ENCODE results near the gene WIPF3. TPM values are rescaled to one million over a fixed set of nuclear protein-coding genes. Genes with fewer than 3 reads are reported as not detected.

Gene WIPF3
- total RNA-seq, 1 donor from 2014 or later = 0.37 TPM

DNA sequence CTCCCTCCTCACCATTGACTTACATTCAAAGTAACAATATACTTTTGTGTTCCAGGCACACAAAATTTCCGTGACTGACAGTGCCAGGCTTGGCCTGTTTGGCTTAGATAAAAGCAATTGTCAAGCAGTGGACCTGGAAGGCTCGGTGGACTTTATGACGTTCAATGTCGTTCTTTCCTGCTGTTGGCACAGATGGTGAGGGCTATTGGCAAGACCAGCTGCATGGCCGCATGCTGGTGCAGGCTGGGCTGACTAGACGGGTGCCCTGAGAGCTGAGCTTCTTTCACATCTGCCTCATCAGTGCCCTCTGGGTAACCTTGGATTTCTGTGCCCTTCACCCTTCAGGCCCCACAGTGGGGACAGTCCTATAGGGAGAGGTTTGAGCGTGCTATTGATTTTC, 45.2 kb downstream of the WIPF3 start:
- Mint-ChIP-seq H3K27ac (ENCODE audit: unreplicated experiment) (no peak overlapping the region), H3K4me1 (ENCODE audit: low read depth, unreplicated experiment) (no peaks in the 10 kb centered on the region), H3K27me3 (ENCODE audit: unreplicated experiment) (peaks cover 2% of the 10 kb centered on the region), H3K36me3 (ENCODE audit: unreplicated experiment) (no peaks in the 10 kb centered on the region), H3K9me3 (ENCODE audit: unreplicated experiment) (no peaks in the 10 kb centered on the region), H3K4me3 (ENCODE audit: unreplicated experiment) (no peak overlapping the region)
- no peak for DNase-seq
- TF ChIP-seq, protein P1, sequence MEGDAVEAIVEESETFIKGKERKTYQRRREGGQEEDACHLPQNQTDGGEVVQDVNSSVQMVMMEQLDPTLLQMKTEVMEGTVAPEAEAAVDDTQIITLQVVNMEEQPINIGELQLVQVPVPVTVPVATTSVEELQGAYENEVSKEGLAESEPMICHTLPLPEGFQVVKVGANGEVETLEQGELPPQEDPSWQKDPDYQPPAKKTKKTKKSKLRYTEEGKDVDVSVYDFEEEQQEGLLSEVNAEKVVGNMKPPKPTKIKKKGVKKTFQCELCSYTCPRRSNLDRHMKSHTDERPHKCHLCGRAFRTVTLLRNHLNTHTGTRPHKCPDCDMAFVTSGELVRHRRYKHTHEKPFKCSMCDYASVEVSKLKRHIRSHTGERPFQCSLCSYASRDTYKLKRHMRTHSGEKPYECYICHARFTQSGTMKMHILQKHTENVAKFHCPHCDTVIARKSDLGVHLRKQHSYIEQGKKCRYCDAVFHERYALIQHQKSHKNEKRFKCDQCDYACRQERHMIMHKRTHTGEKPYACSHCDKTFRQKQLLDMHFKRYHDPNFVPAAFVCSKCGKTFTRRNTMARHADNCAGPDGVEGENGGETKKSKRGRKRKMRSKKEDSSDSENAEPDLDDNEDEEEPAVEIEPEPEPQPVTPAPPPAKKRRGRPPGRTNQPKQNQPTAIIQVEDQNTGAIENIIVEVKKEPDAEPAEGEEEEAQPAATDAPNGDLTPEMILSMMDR (IDR thresholded peaks at IDR 0.05; ENCODE audit: partially characterized antibody, unreplicated experiment) = no peak

DNA sequence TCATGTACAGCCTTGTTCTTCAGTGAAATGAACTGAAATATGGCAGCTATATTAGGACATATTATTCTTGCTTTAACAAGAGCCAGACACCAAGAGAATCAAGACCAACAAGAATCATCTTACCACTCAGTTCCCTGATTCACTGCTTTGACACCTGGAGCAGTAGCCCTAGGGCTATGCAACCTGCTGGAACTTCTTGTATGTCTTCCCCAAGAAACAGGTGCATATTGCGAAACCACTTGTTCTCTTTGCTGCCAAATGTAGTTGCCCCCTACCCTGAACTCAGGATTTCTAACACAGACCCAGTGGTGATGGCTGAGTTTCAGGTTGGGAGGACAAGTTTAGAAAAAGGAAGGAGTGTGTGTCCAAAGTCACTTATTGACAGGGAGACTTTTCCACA, 46.1 kb downstream of the WIPF3 start:
- peaks cover 2% of the 10 kb centered on the region for H3K27me3 Mint-ChIP-seq (ENCODE audit: unreplicated experiment)
- no peak for DNase-seq
- no peaks in the 10 kb centered on the region for H3K9me3 Mint-ChIP-seq (ENCODE audit: unreplicated experiment)
- no peaks in the 10 kb centered on the region for H3K36me3 Mint-ChIP-seq (ENCODE audit: unreplicated experiment)
- H3K27ac Mint-ChIP-seq (ENCODE audit: unreplicated experiment) = no peak overlapping the region
- TF ChIP-seq, protein P1 (IDR thresholded peaks at IDR 0.05; ENCODE audit: partially characterized antibody, unreplicated experiment) = no peak
- H3K4me1 Mint-ChIP-seq (ENCODE audit: low read depth, unreplicated experiment) = no peaks in the 10 kb centered on the region
- H3K4me3 Mint-ChIP-seq (ENCODE audit: unreplicated experiment) = no peak overlapping the region

DNA sequence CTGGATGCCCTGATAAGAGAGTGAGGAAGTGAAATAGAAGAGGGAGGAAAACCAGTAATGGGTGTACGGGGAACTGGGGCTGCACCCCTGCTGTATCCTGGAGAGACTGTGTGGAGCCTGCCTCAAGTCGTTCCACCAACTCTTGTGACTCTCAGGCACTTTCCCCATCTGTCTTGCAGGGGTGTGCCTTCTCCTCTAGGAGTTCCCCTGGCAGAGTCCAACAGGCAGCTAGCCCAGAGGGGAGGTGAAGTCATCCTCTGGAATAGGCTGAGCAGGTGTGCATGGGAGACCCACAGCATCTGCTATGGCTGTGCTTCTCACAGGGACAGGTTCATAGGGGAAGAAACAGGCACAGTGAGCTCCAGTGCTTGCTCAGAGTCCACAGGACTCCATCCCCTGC, 46.8 kb downstream of the WIPF3 start:
- TF ChIP-seq, protein P1 (IDR thresholded peaks at IDR 0.05; ENCODE audit: partially characterized antibody, unreplicated experiment) = no peak
- Mint-ChIP-seq H3K9me3 (ENCODE audit: unreplicated experiment) (no peaks in the 10 kb centered on the region), H3K27me3 (ENCODE audit: unreplicated experiment) (no peaks in the 10 kb centered on the region), H3K27ac (ENCODE audit: unreplicated experiment) (no peak overlapping the region), H3K4me3 (ENCODE audit: unreplicated experiment) (no peak overlapping the region), H3K4me1 (ENCODE audit: low read depth, unreplicated experiment) (no peaks in the 10 kb centered on the region), H3K36me3 (ENCODE audit: unreplicated experiment) (no peaks in the 10 kb centered on the region)
- DNase-seq = no peak

DNA sequence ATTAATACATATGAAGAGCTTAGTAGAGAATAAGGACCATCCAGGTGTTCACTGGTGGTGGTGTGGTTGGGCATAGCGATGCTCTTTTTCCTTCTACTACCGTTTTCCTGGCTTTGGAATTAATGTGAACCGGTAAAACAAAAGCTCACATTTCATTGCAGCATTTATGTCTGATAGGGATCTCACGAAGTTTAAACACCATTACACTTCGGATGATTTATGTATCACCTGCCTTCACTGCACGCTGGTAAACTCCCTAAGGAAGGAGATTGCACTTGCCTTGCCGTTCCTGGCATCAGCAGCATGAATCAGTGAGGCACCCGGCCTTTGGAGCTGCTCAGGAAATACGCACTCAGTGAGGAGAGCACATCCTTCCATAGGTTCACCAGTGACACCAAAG, 47.5 kb downstream of the WIPF3 start:
- no peak overlapping the region for H3K27ac Mint-ChIP-seq (ENCODE audit: unreplicated experiment)
- no peaks in the 10 kb centered on the region for H3K36me3 Mint-ChIP-seq (ENCODE audit: unreplicated experiment)

DNA sequence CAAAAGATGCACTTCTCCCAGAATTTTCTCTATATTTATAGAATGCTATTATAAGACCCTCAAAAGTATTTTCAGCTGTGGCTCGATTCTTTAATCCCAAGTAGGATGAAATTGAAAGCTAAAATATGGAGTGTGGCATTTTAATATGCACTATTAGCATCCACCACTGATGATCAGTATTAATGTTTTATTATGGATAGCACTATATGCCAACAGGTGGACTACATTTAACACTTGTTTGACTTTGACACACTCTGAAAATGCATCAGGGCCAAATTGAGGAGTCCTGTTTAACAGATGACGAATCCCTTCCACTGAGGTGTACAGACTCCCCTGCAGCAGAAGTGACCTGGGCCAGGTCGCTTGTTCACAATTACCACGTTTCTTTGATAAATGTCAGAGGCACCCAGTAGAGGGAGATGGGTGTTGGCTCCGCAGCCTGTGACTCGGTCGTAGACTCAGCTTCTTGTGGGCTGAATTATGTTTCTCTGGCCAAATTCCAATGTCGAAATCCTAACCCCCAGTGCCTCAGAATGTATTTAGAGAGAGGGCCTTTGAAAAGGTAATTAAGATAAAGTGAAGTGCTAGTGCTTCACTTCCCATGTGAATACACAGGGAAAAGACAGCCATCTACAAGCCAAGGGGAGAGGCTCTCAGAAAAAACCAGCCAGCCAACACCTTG, 48.1 kb downstream of the WIPF3 start:
- H3K4me3 Mint-ChIP-seq (ENCODE audit: unreplicated experiment) = no peak overlapping the region
- H3K36me3 Mint-ChIP-seq (ENCODE audit: unreplicated experiment) = no peaks in the 10 kb centered on the region
- H3K4me1 Mint-ChIP-seq (ENCODE audit: low read depth, unreplicated experiment) = no peaks in the 10 kb centered on the region
- TF ChIP-seq, protein P1 (IDR thresholded peaks at IDR 0.05; ENCODE audit: partially characterized antibody, unreplicated experiment) = no peak
- H3K27me3 Mint-ChIP-seq (ENCODE audit: unreplicated experiment) = no peaks in the 10 kb centered on the region
- DNase-seq = no peak
- H3K9me3 Mint-ChIP-seq (ENCODE audit: unreplicated experiment) = no peaks in the 10 kb centered on the region
- H3K27ac Mint-ChIP-seq (ENCODE audit: unreplicated experiment) = no peak overlapping the region

More for the DNA sequence above, 47.5 kb downstream of the WIPF3 start:
- Mint-ChIP-seq H3K4me1 (ENCODE audit: low read depth, unreplicated experiment) (no peaks in the 10 kb centered on the region), H3K4me3 (ENCODE audit: unreplicated experiment) (no peak overlapping the region), H3K9me3 (ENCODE audit: unreplicated experiment) (no peaks in the 10 kb centered on the region), H3K27me3 (ENCODE audit: unreplicated experiment) (no peaks in the 10 kb centered on the region)
- TF ChIP-seq, protein P1 (IDR thresholded peaks at IDR 0.05; ENCODE audit: partially characterized antibody, unreplicated experiment) = no peak
- no peak for DNase-seq
